PC-3 (cell line): ENCODE measurements around the gene NKAIN2. TPM values are rescaled to one million over a fixed set of nuclear protein-coding genes. Genes with fewer than 3 reads are reported as not detected.

Experiments
- ATAC-seq: fragments of 200-7000 bp; cut with Tn5 transposase; 2 replicates; pipeline ENCODE4 v1.9.1; 2020; ENCODE audit warnings: mild to moderate bottlenecking, moderate library complexity
- BruUV-seq: library from RNA; stranded (reverse); fragments of 400-500 nt; replicated peaks from 2 replicates; lab custom pipeline; 2021; lab: Mats Ljungman, UMichigan
- CTCF ChIA-PET: fragments of 300-600 bp; sonication (Branson Sonifier 250); formaldehyde crosslinking; loops from one replicate; lab custom pipeline; 2022; ENCODE audit warnings: antibody characterized with exemption; lab: Charles Lee
- POLR2A ChIA-PET: fragments of 300-600 bp; sonication (Branson Sonifier 250); formaldehyde crosslinking; loops from one replicate; lab custom pipeline; 2022; ENCODE audit warnings: antibody characterized with exemption; ENCODE audit not compliant: unreplicated experiment; lab: Charles Lee
- DNase-seq: peaks from one replicate; pipeline ENCODE4 v3.0.0-alpha.2; 2015
- H2AFZ ChIP-seq: fragments of 300-600 bp; sonication (generic); 2 replicates; pipeline ENCODE4 v1.6.0; 2016; ENCODE audit warnings: antibody characterized with exemption, low read length
- H3F3A ChIP-seq: fragments of 300-600 bp; sonication (generic); one replicate; pipeline ENCODE4 v1.6.0; 2017; ENCODE audit warnings: antibody characterized with exemption, low read length, control low read depth, mild to moderate bottlenecking; ENCODE audit not compliant: unreplicated experiment
- H3K27ac ChIP-seq: fragments of 300-600 bp; sonication (generic); 2 replicates; pipeline ENCODE4 v1.5.1; 2016; ENCODE audit warnings: mild to moderate bottlenecking, low read length
- H3K27me3 ChIP-seq: fragments of 300-600 bp; sonication (generic); 2 replicates; pipeline ENCODE4 v1.6.1; 2016; ENCODE audit warnings: low read length, mixed read lengths
- H3K36me3 ChIP-seq: fragments of 300-600 bp; sonication (generic); 2 replicates; pipeline ENCODE4 v1.6.1; 2016; ENCODE audit warnings: low read depth, mixed run types, low read length, mixed read lengths
- H3K4me1 ChIP-seq: fragments of 300-600 bp; sonication (generic); 2 replicates; pipeline ENCODE4 v1.5.1; 2016; ENCODE audit warnings: low read length; ENCODE audit not compliant: insufficient read depth
- H3K4me2 ChIP-seq: fragments of 300-600 bp; sonication (generic); 2 replicates; pipeline ENCODE4 v1.6.0; 2016; ENCODE audit warnings: low read length
- H3K4me3 ChIP-seq: fragments of 300-600 bp; sonication (generic); 2 replicates; pipeline ENCODE4 v1.5.1; 2016; ENCODE audit warnings: mild to moderate bottlenecking, low read length, mixed read lengths
- H3K79me2 ChIP-seq: fragments of 300-600 bp; sonication (generic); 2 replicates; pipeline ENCODE4 v1.6.1; 2017; ENCODE audit warnings: low read length, mixed read lengths
- H3K9ac ChIP-seq: fragments of 300-600 bp; sonication (generic); 2 replicates; pipeline ENCODE4 v1.6.0; 2016; ENCODE audit warnings: mild to moderate bottlenecking, low read length
- H3K9me2 ChIP-seq: fragments of 300-600 bp; sonication (generic); replicated peaks from 2 replicates; pipeline ENCODE4 v1.6.1; 2016; ENCODE audit warnings: mixed run types, low read length, mixed read lengths
- H3K9me3 ChIP-seq: fragments of 300-600 bp; sonication (generic); 2 replicates; pipeline ENCODE4 v1.6.1; 2016; ENCODE audit warnings: low read length, mixed read lengths
- H4K20me1 ChIP-seq: fragments of 300-600 bp; sonication (generic); 2 replicates; pipeline ENCODE4 v1.6.1; 2016; ENCODE audit warnings: low read length, mixed read lengths
- CTCF ChIP-seq: fragments of 300-600 bp; sonication (generic); conservative IDR thresholded peaks from 2 replicates; pipeline ENCODE4 v1.5.1; 2017; ENCODE audit warnings: antibody characterized with exemption, low read depth, mild to moderate bottlenecking, low read length
- EZH2 ChIP-seq: fragments of 300-600 bp; sonication (generic); IDR thresholded peaks from one replicate; pipeline ENCODE4 v1.6.1; 2017; ENCODE audit warnings: antibody characterized with exemption, mild to moderate bottlenecking, low read length; ENCODE audit not compliant: unreplicated experiment
- EZH2phosphoT487 ChIP-seq: fragments of 300-600 bp; sonication (generic); IDR thresholded peaks from 2 replicates; pipeline ENCODE4 v1.6.1; 2018; ENCODE audit warnings: mild to moderate bottlenecking, antibody characterized with exemption, low read length, borderline replicate concordance
- intact Hi-C: fragments of 100-400 bp; cut with micrococcal nuclease; formaldehyde crosslinking; loops from 2 replicates; pipeline ENCODE4 v1.9.0; 2023
- total RNA-seq: library from RNA; depleted of rRNA; stranded (reverse); fragments of >200 nt; gene quantifications from 2 replicates; pipeline ENCODE4 v1.2.3, GENCODE V29; 2014

NKAIN2 gene
- total RNA-seq, 1 experiment from 2014 or later, result not detected

- Histone ChIP-seq H3K4me2 (no peak overlapping the region), H3K4me3 (no peak overlapping the region), H3K27me3 (no peaks in the 10 kb centered on the region), H3K36me3 (no peaks in the 10 kb centered on the region), H3F3A (no peaks in the 10 kb centered on the region), H3K27ac (no peak overlapping the region), H4K20me1 (no peaks in the 10 kb centered on the region), H3K79me2 (no peaks in the 10 kb centered on the region), H2AFZ (no peak overlapping the region), H3K4me1 (no peaks in the 10 kb centered on the region), H3K9ac (no peak overlapping the region), H3K9me2 (no peaks in the 10 kb centered on the region), H3K9me3 (no peaks in the 10 kb centered on the region)
- no peak for ATAC-seq
- DNase-seq, result no peak
- CTCF ChIA-PET, result no interaction called here
- intact Hi-C loops, result no loop called here
- no TSS peak for BruUV-seq
- TF ChIP-seq EZH2, result no peak
- no peak for TF ChIP-seq EZH2phosphoT487
- no peak for TF ChIP-seq CTCF
- POLR2A ChIA-PET, result no interaction called here
Observed at GRCh38 chr6:123849406-123849805, 45.7 kb downstream of the NKAIN2 start.

GRCh38 chr6:123850555-123850954 is 46.9 kb downstream of the NKAIN2 start:
- Histone ChIP-seq H3K9ac (no peak overlapping the region), H3K27ac (no peak overlapping the region), H3K36me3 (no peaks in the 10 kb centered on the region), H3F3A (no peaks in the 10 kb centered on the region), H3K79me2 (no peaks in the 10 kb centered on the region), H3K27me3 (no peaks in the 10 kb centered on the region), H3K4me3 (no peak overlapping the region), H4K20me1 (no peaks in the 10 kb centered on the region), H3K4me1 (no peaks in the 10 kb centered on the region), H2AFZ (no peak overlapping the region), H3K9me3 (no peaks in the 10 kb centered on the region), H3K9me2 (no peaks in the 10 kb centered on the region), H3K4me2 (no peak overlapping the region)
- CTCF ChIA-PET, result no interaction called here
- POLR2A ChIA-PET, result no interaction called here
- intact Hi-C loops, result no loop called here
- TF ChIP-seq EZH2, result no peak
- TF ChIP-seq EZH2phosphoT487, result no peak
- no peak for TF ChIP-seq CTCF
- BruUV-seq, result no TSS peak
- DNase-seq (no peak), ATAC-seq (no peak)

GRCh38 chr6:123854201-123854600 is 50.5 kb downstream of the NKAIN2 start:
- BruUV-seq, result no TSS peak
- H3K4me3 ChIP-seq, result no peak overlapping the region
- ChIA-PET POLR2A (no interaction called here), CTCF (no interaction called here)
- H3K9ac ChIP-seq, result no peak overlapping the region
- intact Hi-C loops, result no loop called here
- H3K9me3 ChIP-seq, result no peaks in the 10 kb centered on the region
- ATAC-seq (no peak), DNase-seq (no peak)
- H3K36me3 ChIP-seq, result no peaks in the 10 kb centered on the region
- no peak for TF ChIP-seq CTCF
- TF ChIP-seq EZH2phosphoT487, result no peak
- no peak for TF ChIP-seq EZH2
- no peaks in the 10 kb centered on the region for H3K27me3 ChIP-seq
- H2AFZ ChIP-seq, result no peak overlapping the region
- no peaks in the 10 kb centered on the region for H3K4me1 ChIP-seq
- H3K9me2 ChIP-seq, result no peaks in the 10 kb centered on the region
- no peak overlapping the region for H3K27ac ChIP-seq
- H3K79me2 ChIP-seq, result no peaks in the 10 kb centered on the region
- H3F3A ChIP-seq, result no peaks in the 10 kb centered on the region
- no peaks in the 10 kb centered on the region for H4K20me1 ChIP-seq
- no peak overlapping the region for H3K4me2 ChIP-seq
